Measurements from ENCODE around the gene UBE4B. TPM values are rescaled to one million over a fixed set of nuclear protein-coding genes. Genes with fewer than 3 reads are reported as not detected.
A peak's percentile ranks its signal among the peaks of the same experiment; 100 is the strongest.

The UBE4B gene
- total RNA-seq, 5 donors from 2014 or later (not counting 1 experiment from before 2014, with no cell fraction given) = 37.5 to 43.1 (median 41.9) TPM

DNA sequence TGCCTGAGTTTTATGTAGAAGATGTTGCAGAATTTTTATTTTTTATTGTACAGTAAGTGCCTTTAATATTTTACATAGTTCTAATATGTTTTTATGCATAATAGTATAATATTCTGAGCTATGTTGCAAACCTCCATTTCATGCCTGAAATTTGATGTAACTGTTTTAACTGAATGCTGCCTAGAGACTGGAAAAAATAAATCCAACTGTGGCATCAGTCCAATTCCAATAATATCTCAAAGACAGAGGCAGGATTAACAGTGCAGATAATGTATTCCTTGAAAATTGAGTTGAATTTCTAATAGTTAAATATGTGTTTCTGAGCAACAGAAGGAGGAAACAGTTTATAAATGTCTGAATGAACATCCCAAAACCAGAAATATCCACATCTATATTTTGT, 116.5 kb downstream of the UBE4B start:
- Histone ChIP-seq H3K4me3 (ENCODE audit: control insufficient read depth in 1 of 2, extremely low read depth in 1 of 2, low read length in 1 of 2) (no peak overlapping the region), H3K36me3 (ENCODE audit: control insufficient read depth in 2 of 2, extremely low read depth in 1 of 2, insufficient read depth in 1 of 2, low read length in 1 of 2) (peaks cover 10 to 17% of the 10 kb centered on the region in 2 donors), H3K27me3 (replicated peaks in 1 of 2; ENCODE audit: control insufficient read depth in 2 of 2, extremely low read depth in 1 of 2, insufficient read depth in 2 of 2, low read length in 1 of 2) (no peaks in the 10 kb centered on the region), H3K9me3 (no peaks in the 10 kb centered on the region), H3K27ac (ENCODE audit: low read length) (no peak overlapping the region), H3K4me1 (ENCODE audit: control insufficient read depth in 1 of 2, extremely low read depth in 1 of 2, insufficient read depth in 2 of 2, low read length in 2 of 2) (no peaks in the 10 kb centered on the region)
- CTCF ChIA-PET = interaction anchor here in 1 of 2 donors (0.7 kb wide), 1 partner anchor 9 kb away, joined by 3 read pairs; no protein-coding TSS in a partner anchor
- H3K36me3 Mint-ChIP-seq = peaks cover 33% of the 10 kb centered on the region
- H3K27me3 Mint-ChIP-seq = no peaks in the 10 kb centered on the region
- no peak overlapping the region for H3K4me3 Mint-ChIP-seq
- POLR2A ChIA-PET = no interaction called here
- ATAC-seq (replicated peaks in 1 of 4) (no peak), DNase-seq (no peak)
- no peaks in the 10 kb centered on the region for H3K4me1 Mint-ChIP-seq
- H3K27ac Mint-ChIP-seq = no peak overlapping the region
- no peaks in the 10 kb centered on the region for H3K9me3 Mint-ChIP-seq

DNA sequence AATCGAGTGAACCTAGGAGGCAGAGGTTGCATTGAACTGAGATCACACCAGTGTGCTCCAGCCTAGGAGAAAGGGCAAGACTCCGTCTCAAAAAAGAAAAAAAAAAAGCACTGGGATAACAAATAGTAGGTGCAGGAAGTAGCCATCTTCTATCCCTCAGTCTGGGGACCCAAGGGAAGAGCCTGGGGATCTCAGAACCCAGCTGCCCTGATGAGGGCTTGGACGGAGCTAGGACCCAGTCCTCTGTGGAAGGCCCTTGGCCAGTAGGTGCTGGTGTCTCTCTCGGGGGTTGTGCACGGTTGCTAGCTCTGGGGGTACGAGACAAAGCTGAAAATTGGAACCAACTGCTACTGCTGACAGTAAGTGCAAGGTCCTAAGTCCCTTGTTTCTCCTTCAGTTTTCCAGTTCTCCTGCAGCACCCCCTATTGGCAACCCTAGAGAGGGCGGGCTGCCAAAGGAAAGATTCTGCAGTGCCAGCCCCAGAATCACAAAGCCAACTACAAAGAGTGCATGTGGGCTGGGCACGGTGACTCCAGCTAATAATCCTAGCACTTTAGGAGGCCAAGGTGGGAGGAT, 120.0 kb downstream of the UBE4B start:
- ChIA-PET CTCF (interaction anchor here in 1 of 2 donors (0.7 kb wide), 1 partner anchor 209 kb away, joined by 3 read pairs; the partner anchor contains the start of gene NMNAT1), POLR2A (interaction anchor here in 1 of 2 donors (0.6 kb wide), 1 partner anchor 803 kb away, joined by 6 read pairs; no protein-coding TSS in a partner anchor)
- Histone ChIP-seq H3K9me3 (no peaks in the 10 kb centered on the region), H3K27ac (ENCODE audit: low read length) (no peak overlapping the region), H3K4me3 (ENCODE audit: control insufficient read depth in 1 of 2, extremely low read depth in 1 of 2, low read length in 1 of 2) (no peak overlapping the region), H3K27me3 (replicated peaks in 1 of 2; ENCODE audit: control insufficient read depth in 2 of 2, extremely low read depth in 1 of 2, insufficient read depth in 2 of 2, low read length in 1 of 2) (no peaks in the 10 kb centered on the region), H3K4me1 (ENCODE audit: control insufficient read depth in 1 of 2, extremely low read depth in 1 of 2, insufficient read depth in 2 of 2, low read length in 2 of 2) (no peaks in the 10 kb centered on the region), H3K36me3 (ENCODE audit: control insufficient read depth in 2 of 2, extremely low read depth in 1 of 2, insufficient read depth in 1 of 2, low read length in 1 of 2) (peaks cover 8 to 10% of the 10 kb centered on the region in 2 donors)
- Mint-ChIP-seq H3K27me3 (no peaks in the 10 kb centered on the region), H3K27ac (no peak overlapping the region), H3K4me1 (no peaks in the 10 kb centered on the region), H3K36me3 (peaks cover 19% of the 10 kb centered on the region), H3K9me3 (no peaks in the 10 kb centered on the region), H3K4me3 (no peak overlapping the region)
- peak in 11 of 35 experiments; percentile 2 to 19 (median 8) for DNase-seq
- WGBS (ENCODE audit: insufficient coverage) = 95% methylated on average over 3 of the region's 8 CpGs
- ATAC-seq (replicated peaks in 1 of 4) = no peak

DNA sequence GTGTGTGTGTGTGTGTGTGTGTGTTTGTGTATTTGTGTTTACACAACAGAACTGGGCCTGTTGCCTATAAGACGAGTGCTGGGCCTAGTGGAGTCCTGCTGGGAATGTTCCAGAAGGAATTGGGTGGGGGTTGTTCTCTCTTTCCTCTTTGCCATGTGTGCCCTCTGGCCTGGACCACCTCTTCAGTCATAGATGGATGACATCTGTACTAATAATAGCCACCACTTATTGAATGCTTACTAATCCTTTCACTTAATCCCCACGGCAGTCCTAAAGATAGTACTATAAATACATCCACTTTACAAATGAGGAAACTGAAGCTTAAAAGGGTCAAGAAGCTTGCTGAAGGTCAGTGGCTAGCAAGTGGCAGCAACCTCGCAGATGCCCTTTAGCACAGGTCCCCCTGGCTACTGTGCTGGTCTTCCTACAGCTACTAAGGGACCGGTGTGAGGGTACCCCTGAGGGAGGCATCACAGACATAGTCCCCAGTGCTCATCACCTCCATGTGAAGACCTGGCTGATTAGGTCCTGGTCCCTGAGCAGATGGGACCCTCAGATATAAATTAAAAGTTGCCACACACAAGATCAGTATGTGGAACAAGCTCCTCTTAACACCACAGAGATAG, 122.4 kb downstream of the UBE4B start:
- Histone ChIP-seq H3K27me3 (replicated peaks in 1 of 2; ENCODE audit: control insufficient read depth in 2 of 2, extremely low read depth in 1 of 2, insufficient read depth in 2 of 2, low read length in 1 of 2) (no peaks in the 10 kb centered on the region), H3K27ac (ENCODE audit: low read length) (no peak overlapping the region), H3K9me3 (no peaks in the 10 kb centered on the region), H3K4me3 (ENCODE audit: control insufficient read depth in 1 of 2, extremely low read depth in 1 of 2, low read length in 1 of 2) (no peak overlapping the region), H3K4me1 (ENCODE audit: control insufficient read depth in 1 of 2, extremely low read depth in 1 of 2, insufficient read depth in 2 of 2, low read length in 2 of 2) (no peaks in the 10 kb centered on the region), H3K36me3 (ENCODE audit: control insufficient read depth in 2 of 2, extremely low read depth in 1 of 2, insufficient read depth in 1 of 2, low read length in 1 of 2) (peaks cover 12 to 13% of the 10 kb centered on the region in 2 donors)
- no peak overlapping the region for H3K4me3 Mint-ChIP-seq
- no peaks in the 10 kb centered on the region for H3K4me1 Mint-ChIP-seq
- H3K27me3 Mint-ChIP-seq = no peaks in the 10 kb centered on the region
- H3K36me3 Mint-ChIP-seq = peaks cover 27% of the 10 kb centered on the region
- WGBS (ENCODE audit: insufficient coverage) = 100% methylated on average over 1 of the region's 4 CpGs
- DNase-seq (no peak), ATAC-seq (replicated peaks in 1 of 4) (no peak)
- no peak overlapping the region for H3K27ac Mint-ChIP-seq
- ChIA-PET POLR2A (no interaction called here), CTCF (no interaction called here)
- no peaks in the 10 kb centered on the region for H3K9me3 Mint-ChIP-seq

DNA sequence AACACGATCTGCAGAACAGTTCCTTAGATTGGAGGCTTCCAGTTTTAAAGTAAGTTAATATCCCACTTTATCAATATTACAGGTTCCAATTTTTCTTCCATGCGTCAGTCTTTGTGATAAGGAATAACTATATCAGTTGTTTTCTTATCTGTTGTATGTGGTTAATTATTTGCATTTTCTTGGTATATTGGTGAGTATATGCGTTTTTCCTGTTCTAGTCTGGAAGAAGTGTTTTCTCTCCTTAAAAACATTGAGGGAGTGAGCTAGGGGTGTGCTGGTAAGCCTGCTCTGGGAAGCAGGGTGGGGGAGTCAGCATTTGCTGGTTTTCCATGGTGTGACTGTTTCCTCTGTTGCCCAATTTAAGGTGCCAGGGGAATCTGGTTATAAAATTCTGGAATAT, 127.4 kb downstream of the UBE4B start:
- no peak overlapping the region for H3K27ac Mint-ChIP-seq
- DNase-seq = no peak
- Histone ChIP-seq H3K36me3 (ENCODE audit: control insufficient read depth in 2 of 2, extremely low read depth in 1 of 2, insufficient read depth in 1 of 2, low read length in 1 of 2) (peaks cover 9 to 28% of the 10 kb centered on the region in 2 donors), H3K4me3 (ENCODE audit: control insufficient read depth in 1 of 2, extremely low read depth in 1 of 2, low read length in 1 of 2) (no peak overlapping the region), H3K9me3 (no peaks in the 10 kb centered on the region), H3K27me3 (replicated peaks in 1 of 2; ENCODE audit: control insufficient read depth in 2 of 2, extremely low read depth in 1 of 2, insufficient read depth in 2 of 2, low read length in 1 of 2) (no peaks in the 10 kb centered on the region), H3K4me1 (ENCODE audit: control insufficient read depth in 1 of 2, extremely low read depth in 1 of 2, insufficient read depth in 2 of 2, low read length in 2 of 2) (no peaks in the 10 kb centered on the region), H3K27ac (ENCODE audit: low read length) (no peak overlapping the region)
- H3K9me3 Mint-ChIP-seq = no peaks in the 10 kb centered on the region
- ChIA-PET POLR2A (no interaction called here), CTCF (no interaction called here)
- no peak overlapping the region for H3K4me3 Mint-ChIP-seq
- no peaks in the 10 kb centered on the region for H3K4me1 Mint-ChIP-seq
- H3K36me3 Mint-ChIP-seq = peaks cover 32% of the 10 kb centered on the region
- no peak for ATAC-seq (replicated peaks in 1 of 4)
- 83% methylated on average over 1 of the region's 3 CpGs for WGBS (ENCODE audit: insufficient coverage)
- H3K27me3 Mint-ChIP-seq = no peaks in the 10 kb centered on the region

DNA sequence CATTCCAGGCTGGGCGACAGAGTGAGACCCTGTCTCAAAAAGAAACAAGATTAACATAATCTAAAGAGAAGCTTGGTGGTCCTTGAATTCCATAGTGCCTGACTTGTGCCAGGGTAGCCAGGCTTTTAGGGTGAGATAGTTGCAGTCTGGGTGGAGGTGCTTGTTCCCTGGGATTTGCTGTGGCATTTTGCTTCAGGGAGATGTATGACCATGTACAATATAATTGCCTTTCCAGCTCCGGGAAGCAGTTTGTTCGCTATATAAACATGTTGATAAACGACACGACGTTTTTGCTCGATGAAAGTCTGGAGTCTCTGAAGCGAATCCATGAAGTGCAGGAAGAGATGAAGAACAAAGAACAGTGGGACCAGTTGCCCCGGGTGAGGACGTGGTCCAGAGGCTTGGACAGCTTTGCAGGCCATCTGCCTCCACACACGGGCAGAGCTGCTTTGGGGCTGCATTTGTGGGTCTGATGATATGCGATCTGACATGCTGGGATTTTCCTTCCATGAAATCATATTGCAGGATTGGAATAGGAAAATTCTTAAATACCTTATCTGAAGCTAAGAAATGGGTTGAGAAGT, 128.2 kb downstream of the UBE4B start:
- Mint-ChIP-seq H3K9me3 (no peaks in the 10 kb centered on the region), H3K27ac (peak overlapping the region in 1 of 2 donors; percentile 22), H3K36me3 (peaks cover 40% of the 10 kb centered on the region), H3K27me3 (no peaks in the 10 kb centered on the region), H3K4me3 (no peak overlapping the region), H3K4me1 (no peaks in the 10 kb centered on the region)
- Histone ChIP-seq H3K4me3 (ENCODE audit: control insufficient read depth in 1 of 2, extremely low read depth in 1 of 2, low read length in 1 of 2) (no peak overlapping the region), H3K27ac (ENCODE audit: low read length) (no peak overlapping the region), H3K4me1 (ENCODE audit: control insufficient read depth in 1 of 2, extremely low read depth in 1 of 2, insufficient read depth in 2 of 2, low read length in 2 of 2) (no peaks in the 10 kb centered on the region), H3K36me3 (ENCODE audit: control insufficient read depth in 2 of 2, extremely low read depth in 1 of 2, insufficient read depth in 1 of 2, low read length in 1 of 2) (peaks cover 14 to 35% of the 10 kb centered on the region in 2 donors), H3K27me3 (replicated peaks in 1 of 2; ENCODE audit: control insufficient read depth in 2 of 2, extremely low read depth in 1 of 2, insufficient read depth in 2 of 2, low read length in 1 of 2) (no peaks in the 10 kb centered on the region), H3K9me3 (no peaks in the 10 kb centered on the region)
- DNase-seq (no peak), ATAC-seq (replicated peaks in 1 of 4) (no peak)
- CTCF ChIA-PET = no interaction called here
- POLR2A ChIA-PET = no interaction called here
- 94% methylated on average over 7 of the region's 12 CpGs for WGBS (ENCODE audit: insufficient coverage)

DNA sequence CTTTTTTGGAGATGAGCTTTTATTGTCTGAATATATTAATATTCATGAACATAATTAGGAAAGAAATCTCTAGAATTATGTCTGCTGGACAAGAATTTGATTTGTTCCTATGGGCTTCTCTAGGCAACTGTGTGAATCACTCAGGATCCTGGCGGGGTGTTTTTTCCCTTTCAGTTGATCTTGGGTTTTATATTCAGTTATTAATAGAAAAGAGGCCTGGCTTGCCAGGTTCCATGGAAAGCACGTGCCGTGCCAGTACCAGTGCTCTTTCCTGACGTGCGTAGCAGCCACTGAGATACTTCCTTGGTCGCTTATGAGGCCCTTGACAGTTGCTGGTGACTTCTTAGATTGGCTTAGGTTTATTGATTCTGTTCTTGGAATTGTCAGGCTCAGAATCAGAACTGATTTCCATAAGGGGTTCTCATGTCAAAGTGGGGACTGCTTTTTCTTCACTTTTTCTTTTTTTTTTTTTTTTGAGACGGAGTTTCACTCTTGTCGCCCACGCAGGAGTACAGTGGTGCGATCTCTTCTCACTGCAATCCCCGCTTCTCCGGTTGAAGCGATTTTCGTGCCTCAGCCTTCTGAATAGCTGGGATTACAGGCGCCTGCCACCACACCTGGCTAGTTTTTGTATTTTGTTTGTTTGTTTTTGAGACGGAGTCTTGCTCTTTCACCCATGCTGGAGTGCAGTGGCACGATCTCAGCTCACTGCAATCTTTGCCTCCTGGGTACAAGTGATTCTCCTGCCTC, 129.0 kb downstream of the UBE4B start:
- DNase-seq (no peak), ATAC-seq (replicated peaks in 1 of 4) (no peak)
- no peak overlapping the region for H3K27ac ChIP-seq (ENCODE audit: low read length)
- Mint-ChIP-seq H3K36me3 (peaks cover 43% of the 10 kb centered on the region), H3K27ac (no peak overlapping the region), H3K27me3 (no peaks in the 10 kb centered on the region), H3K9me3 (no peaks in the 10 kb centered on the region), H3K4me1 (no peaks in the 10 kb centered on the region), H3K4me3 (no peak overlapping the region)
- H3K4me1 ChIP-seq (ENCODE audit: control insufficient read depth in 1 of 2, extremely low read depth in 1 of 2, insufficient read depth in 2 of 2, low read length in 2 of 2) = no peaks in the 10 kb centered on the region
- H3K4me3 ChIP-seq (ENCODE audit: control insufficient read depth in 1 of 2, extremely low read depth in 1 of 2, low read length in 1 of 2) = no peak overlapping the region
- ChIA-PET POLR2A (interaction anchor here in 1 of 2 donors (0.7 kb wide), 1 partner anchor 171 kb away, joined by 10 read pairs; no protein-coding TSS in a partner anchor), CTCF (no interaction called here)
- 96% methylated on average over 10 of the region's 17 CpGs for WGBS (ENCODE audit: insufficient coverage)
- H3K9me3 ChIP-seq = no peaks in the 10 kb centered on the region
- H3K36me3 ChIP-seq (ENCODE audit: control insufficient read depth in 2 of 2, extremely low read depth in 1 of 2, insufficient read depth in 1 of 2, low read length in 1 of 2) = peaks cover 16 to 40% of the 10 kb centered on the region in 2 donors
- H3K27me3 ChIP-seq (replicated peaks in 1 of 2; ENCODE audit: control insufficient read depth in 2 of 2, extremely low read depth in 1 of 2, insufficient read depth in 2 of 2, low read length in 1 of 2) = no peaks in the 10 kb centered on the region
